Measurements from ENCODE around the gene SPATA6L.

GRCh38 chr9:4689021-4689420 lies 22.7 kb upstream of the SPATA6L start:
- TF ChIP-seq POLR2AphosphoS5 (IDR thresholded peaks at IDR 0.05): no peak
- TF ChIP-seq CTCF (IDR thresholded peaks at IDR 0.05): no peak
- no peak for TF ChIP-seq POLR2A (IDR thresholded peaks at IDR 0.05)
- no peak for TF ChIP-seq EP300 (IDR thresholded peaks at IDR 0.05)
